Endothelial cell of umbilical vein (primary cell): Measurements from ENCODE around the gene BATF. TPM values are rescaled to one million over a fixed set of nuclear protein-coding genes. Genes with fewer than 3 reads are reported as not detected.

Experiments
- BruUV-seq: library from RNA; stranded (reverse); fragments of 400-500 nt; replicated peaks from 2 replicates; lab custom pipeline; 2021; lab: Mats Ljungman, UMichigan
- CTCF ChIA-PET: fragments of 300-600, 350-600 bp; sonication (Branson Sonifier 250); formaldehyde crosslinking; loops from one replicate; lab custom pipeline; 2021; ENCODE audit warnings: antibody characterized with exemption, inconsistent platforms; lab: Charles Lee
- POLR2A ChIA-PET: fragments of 300-600, 350-600 bp; sonication (Branson Sonifier 250); formaldehyde crosslinking; loops from one replicate; lab custom pipeline; 2021; ENCODE audit warnings: antibody characterized with exemption, inconsistent platforms; lab: Charles Lee
- DNase-seq: peaks from one replicate; pipeline ENCODE4 v3.0.0-alpha.2; 2011; ENCODE audit warnings: low read depth, low spot score
- FAIRE-seq: peaks from 2 replicates; lab custom pipeline; 2011; peaks lifted over from hg19 to GRCh38; lab: Jason Lieb, UNC
- H2AFZ ChIP-seq: 2 replicates; pipeline ENCODE4 v1.6.0; 2012; ENCODE audit warnings: low read depth, low read length, control low read depth, inconsistent platforms
- H3K27ac ChIP-seq: 2 replicates; pipeline ENCODE4 v1.5.1; 2011; ENCODE audit warnings: low read depth, mild to moderate bottlenecking, control low read depth, low read length, moderate library complexity; ENCODE audit not compliant: insufficient read depth
- H3K27me3 ChIP-seq, 2 experiments: 2 replicates each; pipeline versions ENCODE4 v1.6.0 to v1.6.1; 2011; ENCODE audit warnings: low read length in 2 of 2, mixed read lengths in 1 of 2; ENCODE audit not compliant: control insufficient read depth in 2 of 2, insufficient read depth in 2 of 2
- H3K36me3 ChIP-seq, 2 experiments: 2 replicates in 1 of 2; 3 replicates in 1 of 2; pipeline ENCODE4 v1.5.1; 2011; ENCODE audit warnings: low read length in 2 of 2, mild to moderate bottlenecking in 1 of 2, moderate library complexity in 1 of 2; ENCODE audit not compliant: control insufficient read depth in 2 of 2, insufficient read depth in 2 of 2; ENCODE audit errors: extremely low read depth in 1 of 2
- H3K4me1 ChIP-seq: 3 replicates; pipeline ENCODE4 v1.5.1; 2011; ENCODE audit warnings: mild to moderate bottlenecking, low read length; ENCODE audit not compliant: control insufficient read depth, insufficient read depth; ENCODE audit errors: extremely low read depth
- H3K4me2 ChIP-seq: 2 replicates; pipeline ENCODE4 v1.6.1; 2011; ENCODE audit warnings: low read length, control low read depth, mixed read lengths; ENCODE audit not compliant: insufficient read depth
- H3K4me3 ChIP-seq, 3 experiments: fragments of 200-600 bp in 1 of 3; sonication (generic), shearing (Covaris generic) in 1 of 3; replicated peaks in 1 of 3; 2 replicates each; pipeline ENCODE4 v1.5.1; 2011 to 2016; ENCODE audit warnings: control low read depth in 3 of 3, low read length in 3 of 3, mild to moderate bottlenecking in 2 of 3, inconsistent platforms in 1 of 3, low read depth in 1 of 3, moderate library complexity in 1 of 3; ENCODE audit not compliant: insufficient read depth in 1 of 3
- H3K79me2 ChIP-seq: 2 replicates; pipeline ENCODE4 v1.6.0; 2012; ENCODE audit warnings: low read length, inconsistent platforms; ENCODE audit not compliant: control insufficient read depth, insufficient read depth
- H3K9ac ChIP-seq: replicated peaks from 2 replicates; pipeline ENCODE3; 2011; ENCODE audit warnings: low read length, control low read depth; ENCODE audit not compliant: insufficient read depth; ENCODE audit errors: extremely low read depth
- H3K9me1 ChIP-seq: replicated peaks from 3 replicates; pipeline ENCODE4 v1.6.0; 2011; ENCODE audit warnings: mild to moderate bottlenecking, low read length; ENCODE audit not compliant: control insufficient read depth, insufficient read depth; ENCODE audit errors: extremely low read depth
- H3K9me3 ChIP-seq: replicated peaks from 2 replicates; pipeline ENCODE4 v1.5.1; 2012; ENCODE audit warnings: low read length, inconsistent platforms; ENCODE audit not compliant: control insufficient read depth, insufficient read depth
- H4K20me1 ChIP-seq: replicated peaks from 2 replicates; pipeline ENCODE3; 2011; ENCODE audit warnings: mild to moderate bottlenecking, low read length; ENCODE audit not compliant: control insufficient read depth, insufficient read depth; ENCODE audit errors: extremely low read depth
- EZH2 ChIP-seq: IDR thresholded peaks from 2 replicates; pipeline ENCODE4 v1.6.1; 2012; ENCODE audit warnings: borderline replicate concordance, low read depth, mild to moderate bottlenecking, moderate library complexity, low read length, inconsistent platforms; ENCODE audit not compliant: severe bottlenecking
- FOS ChIP-seq: IDR thresholded peaks from 2 replicates; pipeline ENCODE4 v1.6.1; 2011; ENCODE audit warnings: mild to moderate bottlenecking, low read length, moderate library complexity, borderline replicate concordance; ENCODE audit not compliant: insufficient read depth
- GATA2 ChIP-seq: IDR thresholded peaks from 2 replicates; pipeline ENCODE4 v1.7.0; 2011; ENCODE audit warnings: low read depth, mild to moderate bottlenecking, moderate library complexity, mixed read lengths, low read length; ENCODE audit not compliant: insufficient read length, insufficient read depth
- JUN ChIP-seq: IDR thresholded peaks from 2 replicates; pipeline ENCODE4 v1.6.1; 2011; ENCODE audit warnings: borderline replicate concordance, low read depth; ENCODE audit not compliant: insufficient read length, insufficient read depth
- MYC ChIP-seq: IDR thresholded peaks from one replicate; pipeline ENCODE4 v1.6.1; 2011; ENCODE audit warnings: mild to moderate bottlenecking, low read depth, low read length
- POLR2A ChIP-seq: IDR thresholded peaks from 2 replicates; pipeline ENCODE4 v1.6.1; 2012; ENCODE audit warnings: low read depth, mild to moderate bottlenecking, control low read depth, low read length
- POLR2AphosphoS5 ChIP-seq: IDR thresholded peaks from 2 replicates; pipeline ENCODE4 v1.6.1; 2012; ENCODE audit warnings: low read depth, mild to moderate bottlenecking, control low read depth, low read length, moderate library complexity; ENCODE audit not compliant: insufficient read depth
- dilution Hi-C: fragments of 300-500 bp; cut with MboI; formaldehyde crosslinking; loops from one replicate; pipeline ENCODE4 v1.15.0; 2019; ENCODE audit warnings: low sequenced_read_pairs; ENCODE audit not compliant: extremely low pct_ligation_motif_present
- intact Hi-C: fragments of 100-400 bp; cut with micrococcal nuclease; formaldehyde crosslinking; loops from one replicate; pipeline ENCODE4 v1.10.0; 2022
- polyA plus RNA-seq, 4 experiments: library from polyadenylated mRNA; depleted of rRNA in 3 of 4; stranded (reverse) in 3 of 4; unstranded in 1 of 4; fragments of >200 nt; gene quantifications; 2 replicates each; pipeline versions ENCODE4 v1.2.1 to v1.2.3, GENCODE V29; 2011 to 2012; ENCODE audit warnings: missing spikeins in 1 of 4
- total RNA-seq: library from RNA; stranded (reverse); gene quantifications from 2 replicates; pipeline ENCODE4 v1.2.3, GENCODE V29; 2021
- TF ChIP-seq, protein P1 (sequence below), 2 donors: IDR thresholded peaks; 1 replicate in 1 of 2; 2 replicates in 1 of 2; pipeline ENCODE4 v1.5.1; 2011; ENCODE audit warnings: low read length in 2 of 2, mild to moderate bottlenecking in 2 of 2, moderate library complexity in 2 of 2, control low read depth in 1 of 2, inconsistent platforms in 1 of 2, low read depth in 1 of 2; ENCODE audit not compliant: insufficient read depth in 1 of 2; ENCODE audit errors: extremely low read depth in 1 of 2
- TF ChIP-seq, protein P2 (sequence below): IDR thresholded peaks from 2 replicates; pipeline ENCODE4 v1.6.1; 2011; ENCODE audit not compliant: insufficient read depth, insufficient read length

Gene BATF
- total and polyA plus RNA-seq, 2 donors (not counting 3 experiments of a cell fraction or from before 2014, with no cell fraction given) = not detected

DNA sequence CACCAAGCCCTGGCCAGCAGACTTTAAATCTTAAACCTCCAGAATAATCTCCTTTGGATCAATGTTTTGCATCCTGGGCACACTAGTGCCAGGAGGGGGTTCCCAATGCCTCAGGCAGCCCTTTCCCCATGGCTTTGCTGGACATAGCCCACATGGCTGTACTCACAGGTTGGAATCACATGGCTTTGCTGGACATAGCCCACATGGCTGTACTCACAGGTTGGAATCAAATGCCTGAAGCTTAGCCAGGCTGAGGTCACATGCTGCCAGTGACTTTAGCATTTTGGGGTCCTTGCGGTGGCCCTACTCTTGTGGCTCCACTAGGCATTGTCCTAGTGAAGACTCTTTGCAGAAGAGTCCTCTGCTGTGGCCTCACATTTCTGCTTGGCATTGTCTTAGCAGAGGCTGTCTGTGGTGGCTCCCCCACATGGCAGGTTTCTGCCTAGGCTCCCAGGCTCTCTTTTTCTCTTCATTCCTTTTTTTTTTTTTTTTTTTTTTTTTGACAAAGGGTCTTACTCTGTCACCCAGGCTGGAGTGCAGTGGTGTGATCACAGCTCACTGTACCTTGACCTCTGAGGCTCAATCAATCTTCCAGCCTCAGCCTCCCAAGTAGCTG is 69.2 kb downstream of the BATF start:
- H3K9me3 ChIP-seq = no peaks in the 10 kb centered on the region
- H4K20me1 ChIP-seq = no peaks in the 10 kb centered on the region
- no peaks in the 10 kb centered on the region for H3K9me1 ChIP-seq
- H3K79me2 ChIP-seq = no peaks in the 10 kb centered on the region
- no peak overlapping the region for H3K4me2 ChIP-seq
- dilution Hi-C loops (no loop called here), intact Hi-C loops (no loop called here)
- no peak overlapping the region for H2AFZ ChIP-seq
- ChIA-PET CTCF (no interaction called here), POLR2A (no interaction called here)
- FAIRE-seq (no peak), DNase-seq (no peak)
- no TSS peak for BruUV-seq
- H3K27ac ChIP-seq = no peak overlapping the region
- H3K4me1 ChIP-seq = no peaks in the 10 kb centered on the region
- TF ChIP-seq JUN = no peak
- TF ChIP-seq, protein P1, sequence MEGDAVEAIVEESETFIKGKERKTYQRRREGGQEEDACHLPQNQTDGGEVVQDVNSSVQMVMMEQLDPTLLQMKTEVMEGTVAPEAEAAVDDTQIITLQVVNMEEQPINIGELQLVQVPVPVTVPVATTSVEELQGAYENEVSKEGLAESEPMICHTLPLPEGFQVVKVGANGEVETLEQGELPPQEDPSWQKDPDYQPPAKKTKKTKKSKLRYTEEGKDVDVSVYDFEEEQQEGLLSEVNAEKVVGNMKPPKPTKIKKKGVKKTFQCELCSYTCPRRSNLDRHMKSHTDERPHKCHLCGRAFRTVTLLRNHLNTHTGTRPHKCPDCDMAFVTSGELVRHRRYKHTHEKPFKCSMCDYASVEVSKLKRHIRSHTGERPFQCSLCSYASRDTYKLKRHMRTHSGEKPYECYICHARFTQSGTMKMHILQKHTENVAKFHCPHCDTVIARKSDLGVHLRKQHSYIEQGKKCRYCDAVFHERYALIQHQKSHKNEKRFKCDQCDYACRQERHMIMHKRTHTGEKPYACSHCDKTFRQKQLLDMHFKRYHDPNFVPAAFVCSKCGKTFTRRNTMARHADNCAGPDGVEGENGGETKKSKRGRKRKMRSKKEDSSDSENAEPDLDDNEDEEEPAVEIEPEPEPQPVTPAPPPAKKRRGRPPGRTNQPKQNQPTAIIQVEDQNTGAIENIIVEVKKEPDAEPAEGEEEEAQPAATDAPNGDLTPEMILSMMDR (IDR thresholded peaks at IDR 0.05; ENCODE audit: extremely low read depth in 1 of 2, insufficient read depth in 1 of 2, low read depth in 1 of 2, low read length in 2 of 2) = peak in 1 of 2 donors; percentile 7
- no peak for TF ChIP-seq POLR2AphosphoS5
- peaks cover 8 to 9% of the 10 kb centered on the region in 2 experiments for H3K27me3 ChIP-seq
- H3K9ac ChIP-seq = no peak overlapping the region
- no peaks in the 10 kb centered on the region for H3K36me3 ChIP-seq
- no peak overlapping the region for H3K4me3 ChIP-seq

DNA sequence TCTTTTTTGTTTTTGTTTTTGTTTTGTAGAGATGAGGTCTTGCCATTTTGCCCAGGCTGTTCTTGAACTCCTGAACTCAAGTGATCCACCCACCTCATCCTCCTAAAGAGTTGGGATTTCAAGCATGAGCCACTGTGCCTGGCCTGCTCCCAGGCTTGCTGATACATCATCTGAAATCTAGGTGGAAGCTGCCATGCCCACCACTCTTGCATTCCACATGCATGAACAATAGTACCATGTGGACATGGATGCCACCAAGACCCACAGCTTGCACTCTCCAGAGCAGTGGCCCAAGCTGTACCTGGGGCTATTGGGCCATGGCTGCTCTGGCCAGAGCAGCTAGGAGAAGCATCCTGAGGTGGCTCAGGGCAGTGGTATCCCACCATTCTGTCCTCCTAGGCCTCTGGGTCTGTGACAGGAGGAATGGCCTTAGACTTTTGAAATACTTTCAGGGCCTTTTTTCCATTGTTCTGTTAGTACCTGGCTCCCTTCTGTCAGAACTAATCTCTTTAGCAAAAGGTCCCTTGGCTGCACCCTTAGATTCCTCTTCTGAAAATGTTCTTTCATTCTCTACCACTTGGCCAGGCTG is 69.8 kb downstream of the BATF start:
- BruUV-seq = no TSS peak
- CTCF ChIA-PET = no interaction called here
- H3K36me3 ChIP-seq = no peaks in the 10 kb centered on the region
- H3K27me3 ChIP-seq = peaks cover 7 to 9% of the 10 kb centered on the region in 2 experiments
- H2AFZ ChIP-seq = no peak overlapping the region
- FAIRE-seq (no peak), DNase-seq (no peak)
- POLR2A ChIA-PET = no interaction called here
- H3K4me2 ChIP-seq = no peak overlapping the region
- no peaks in the 10 kb centered on the region for H4K20me1 ChIP-seq
- dilution Hi-C loops = no loop called here
- H3K4me1 ChIP-seq = no peaks in the 10 kb centered on the region
- TF ChIP-seq FOS (no peak), GATA2 (no peak), EZH2 (no peak), POLR2AphosphoS5 (no peak), JUN (no peak), MYC (no peak), POLR2A (no peak)
- TF ChIP-seq, protein P2, sequence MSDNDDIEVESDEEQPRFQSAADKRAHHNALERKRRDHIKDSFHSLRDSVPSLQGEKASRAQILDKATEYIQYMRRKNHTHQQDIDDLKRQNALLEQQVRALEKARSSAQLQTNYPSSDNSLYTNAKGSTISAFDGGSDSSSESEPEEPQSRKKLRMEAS = no peak
- TF ChIP-seq, protein P1 (IDR thresholded peaks at IDR 0.05; ENCODE audit: extremely low read depth in 1 of 2, insufficient read depth in 1 of 2, low read depth in 1 of 2, low read length in 2 of 2) = no peak
- no peak overlapping the region for H3K9ac ChIP-seq
- H3K9me1 ChIP-seq = no peaks in the 10 kb centered on the region
- H3K4me3 ChIP-seq = no peak overlapping the region
- H3K9me3 ChIP-seq = no peaks in the 10 kb centered on the region
- no peak overlapping the region for H3K27ac ChIP-seq
- H3K79me2 ChIP-seq = no peaks in the 10 kb centered on the region
- intact Hi-C loops = no loop called here
